HG03045 (cell line): ENCODE measurements around the gene PLEKHG7.
"Not testable (repeated sequence)": the region's sequence is repeated elsewhere in the genome, so short reads cannot be mapped to it uniquely, and the experiment has no call there.

Experiments
- ATAC-seq: cut with Tn5 transposase; IDR thresholded peaks from one replicate; pipeline ENCODE4 v1.9.1; 2021; ENCODE audit warnings: mild to moderate bottlenecking, moderate library complexity; ENCODE audit not compliant: unreplicated experiment

PLEKHG7 gene

DNA sequence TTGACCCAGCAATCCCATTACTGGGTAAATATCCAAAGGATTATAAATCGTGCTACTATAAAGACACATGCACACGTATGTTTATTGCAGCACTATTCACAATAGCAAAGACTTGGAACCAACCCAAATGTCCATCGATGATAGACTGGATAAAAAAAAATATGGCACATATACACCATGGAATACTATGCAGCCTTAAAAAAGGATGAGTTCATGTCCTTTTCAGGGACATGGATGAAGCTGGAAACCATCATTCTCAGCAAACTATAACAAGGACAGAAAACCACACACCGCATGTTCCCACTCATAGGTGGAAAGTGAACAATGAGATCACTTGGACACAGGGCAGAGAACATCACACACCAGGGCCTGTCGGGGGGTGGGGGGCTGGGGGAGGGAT, 91.6 kb downstream of the PLEKHG7 start:
- not testable (repeated sequence) for ATAC-seq

DNA sequence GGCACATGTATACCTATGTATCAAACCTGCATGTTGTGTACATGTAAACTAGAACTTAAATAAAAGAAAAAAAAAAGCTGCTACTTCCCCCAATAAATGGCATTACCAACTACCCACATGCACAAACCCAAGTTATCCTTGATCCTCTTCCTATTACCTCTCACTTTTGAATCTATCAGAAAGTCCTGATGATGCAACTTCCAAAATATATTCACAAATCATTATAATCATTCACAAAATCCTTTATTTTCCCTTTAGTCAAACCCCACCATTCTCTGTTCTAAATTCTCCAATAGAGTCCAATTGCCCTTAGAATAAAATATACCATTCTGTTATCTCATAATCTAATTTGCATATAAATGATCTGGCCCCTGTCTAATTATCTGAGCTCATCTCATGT, 92.0 kb downstream of the PLEKHG7 start:
- ATAC-seq, result no peak

DNA sequence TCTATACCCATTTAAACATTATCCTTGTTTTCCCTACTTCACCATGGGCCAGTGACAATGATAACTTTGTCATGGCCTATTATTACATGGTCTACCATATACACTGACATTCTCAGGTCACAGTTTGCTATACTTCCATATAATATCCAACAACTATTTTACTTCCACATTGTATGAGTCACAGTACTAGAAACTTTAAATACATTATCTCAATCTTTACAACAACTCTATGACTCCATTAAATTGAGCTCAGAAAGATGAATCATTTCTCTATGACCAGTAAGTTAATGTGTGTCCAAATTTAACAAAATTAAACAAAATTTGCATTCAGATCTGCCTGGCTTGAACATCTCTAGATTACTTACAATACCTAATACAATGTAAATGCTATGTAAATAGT, 93.9 kb downstream of the PLEKHG7 start:
- no peak for ATAC-seq

DNA sequence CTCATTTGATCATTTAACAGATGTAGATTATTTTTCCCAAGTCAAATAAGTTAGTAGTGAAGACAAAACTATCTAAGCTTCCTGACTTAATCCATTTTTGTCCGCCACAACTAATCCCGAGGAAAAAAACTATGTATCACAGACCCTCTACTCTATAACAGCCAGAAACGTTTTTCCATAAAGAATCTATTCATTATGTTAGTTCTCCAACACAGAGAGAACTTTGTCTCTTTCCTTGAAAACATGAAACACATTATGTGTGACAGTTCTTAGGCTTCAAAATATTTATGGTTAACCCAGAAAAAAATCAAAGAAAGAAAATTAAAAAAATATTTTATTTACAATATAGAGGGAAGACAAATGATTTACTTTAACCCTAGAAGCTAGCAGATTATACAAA, 100.1 kb downstream of the PLEKHG7 start:
- ATAC-seq, result no peak

DNA sequence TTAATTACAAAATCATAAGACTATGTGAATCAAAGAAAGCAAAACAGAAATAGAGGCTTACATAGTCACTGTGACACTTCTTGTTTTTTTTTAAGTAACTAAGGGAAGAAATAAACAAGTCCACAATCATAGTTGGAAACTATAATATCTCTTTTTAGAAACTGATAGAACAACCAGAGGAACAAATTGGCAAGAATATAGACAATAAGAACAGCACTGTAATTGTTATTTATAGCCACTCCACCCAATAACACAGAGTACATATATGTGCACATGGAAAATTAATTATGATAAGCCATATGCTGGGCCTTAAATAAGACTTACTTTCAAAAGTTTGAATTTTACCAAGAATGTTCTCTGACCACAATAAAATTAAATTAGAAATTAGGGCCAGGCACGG, 101.1 kb downstream of the PLEKHG7 start:
- no peak for ATAC-seq

DNA sequence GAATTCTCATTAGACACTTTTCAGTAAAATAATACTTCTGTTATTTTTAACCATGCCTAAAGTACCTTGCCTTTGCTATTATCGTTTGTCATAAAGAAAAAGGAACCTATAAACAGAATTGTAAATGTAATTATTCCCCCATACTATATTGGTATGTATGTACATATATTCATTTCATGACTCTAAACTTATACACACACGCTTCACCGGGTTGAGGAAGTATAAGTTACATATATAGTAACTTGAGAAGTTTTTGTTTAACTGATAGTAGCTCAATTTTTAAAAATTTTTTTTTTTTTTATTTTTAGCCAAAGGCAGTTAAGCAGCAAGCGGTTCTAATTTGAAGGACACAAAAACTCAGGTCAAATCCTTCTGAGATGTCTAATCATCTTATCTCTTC, 107.6 kb downstream of the PLEKHG7 start:
- ATAC-seq, result no peak

DNA sequence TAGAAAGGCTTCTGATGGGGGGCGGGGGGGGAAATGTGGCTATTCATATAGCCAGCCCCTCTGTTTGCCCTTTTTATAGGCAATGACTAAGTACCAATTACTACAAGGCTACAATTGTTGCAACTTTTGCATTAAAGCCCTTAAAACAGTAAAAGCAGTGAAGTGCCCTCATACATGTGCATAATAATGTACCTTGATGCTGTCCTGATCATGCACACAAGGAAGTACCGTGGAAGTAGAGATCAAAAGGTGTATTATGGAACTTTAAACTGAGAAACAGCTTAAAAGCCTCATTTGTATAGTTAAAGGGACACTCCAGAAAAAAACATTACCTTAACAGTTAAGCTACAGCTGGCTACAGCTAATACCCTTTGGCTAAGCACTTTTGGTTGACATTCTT, 111.8 kb downstream of the PLEKHG7 start:
- no peak for ATAC-seq

DNA sequence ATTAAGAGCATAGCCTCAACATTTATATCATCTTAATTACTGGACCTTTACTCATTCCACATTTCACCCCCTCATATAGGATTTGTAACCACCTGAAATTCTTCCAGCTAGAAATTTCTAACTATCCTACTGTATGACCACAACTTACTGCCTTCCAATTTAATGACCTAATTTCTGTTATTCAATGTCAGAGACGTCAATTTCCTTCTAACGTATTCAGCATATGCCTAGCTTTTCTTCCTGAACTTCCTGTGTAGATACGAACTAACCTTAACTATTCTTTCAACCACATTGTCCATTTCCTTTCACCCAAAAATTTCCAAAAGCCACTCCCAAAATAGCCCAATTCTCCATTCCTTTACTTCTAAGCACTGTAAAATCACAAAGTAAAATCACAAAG, 118.4 kb downstream of the PLEKHG7 start:
- no peak for ATAC-seq
